Measurements from ENCODE around the gene FAM72C.
"Not testable (repeated sequence)": the region's sequence is repeated elsewhere in the genome, so short reads cannot be mapped to it uniquely, and the experiment has no call there.

GRCh38 chr1:143971924-143972700 is at the start of gene FAM72C:
- TF ChIP-seq CTCF, POLR2A (IDR thresholded peaks at IDR 0.05): not testable (repeated sequence)
